Anterior cingulate cortex (tissue), 58 donors: ENCODE measurements around the gene CYTL1.
"Not testable (repeated sequence)": the region's sequence is repeated elsewhere in the genome, so short reads cannot be mapped to it uniquely, and the experiment has no call there.

Experiments used
- DNase-seq, 58 donors: peaks; one replicate each; lab custom pipeline; 2025; lab: John Stamatoyannopoulos, UW

Gene CYTL1, protein sequence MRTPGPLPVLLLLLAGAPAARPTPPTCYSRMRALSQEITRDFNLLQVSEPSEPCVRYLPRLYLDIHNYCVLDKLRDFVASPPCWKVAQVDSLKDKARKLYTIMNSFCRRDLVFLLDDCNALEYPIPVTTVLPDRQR

DNA sequence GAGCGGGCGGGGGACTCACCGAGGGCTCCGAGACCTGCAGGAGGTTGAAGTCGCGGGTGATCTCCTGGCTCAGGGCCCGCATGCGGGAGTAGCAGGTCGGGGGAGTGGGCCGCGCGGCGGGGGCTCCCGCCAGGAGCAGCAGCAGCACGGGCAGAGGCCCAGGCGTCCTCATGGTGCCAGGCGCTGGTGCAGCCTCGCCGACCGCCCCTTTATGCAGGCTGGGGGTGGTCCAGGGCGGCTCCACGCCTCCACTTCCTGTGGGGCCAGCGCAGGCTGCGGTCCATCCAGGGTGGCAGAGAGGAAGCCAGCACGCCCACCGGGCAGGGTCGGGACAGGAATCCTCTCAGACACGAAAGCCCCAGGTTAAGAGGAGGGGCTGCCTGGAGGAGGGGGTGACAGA is at the start of gene CYTL1:
Gene CYTL1, minus strand, starts transcription at position 185 of the 400 bp plus-strand sequence. Its CDS starts 13 bp downstream, at position 172.
- peak in 1 of 58 donors; percentile 7 for DNase-seq

DNA sequence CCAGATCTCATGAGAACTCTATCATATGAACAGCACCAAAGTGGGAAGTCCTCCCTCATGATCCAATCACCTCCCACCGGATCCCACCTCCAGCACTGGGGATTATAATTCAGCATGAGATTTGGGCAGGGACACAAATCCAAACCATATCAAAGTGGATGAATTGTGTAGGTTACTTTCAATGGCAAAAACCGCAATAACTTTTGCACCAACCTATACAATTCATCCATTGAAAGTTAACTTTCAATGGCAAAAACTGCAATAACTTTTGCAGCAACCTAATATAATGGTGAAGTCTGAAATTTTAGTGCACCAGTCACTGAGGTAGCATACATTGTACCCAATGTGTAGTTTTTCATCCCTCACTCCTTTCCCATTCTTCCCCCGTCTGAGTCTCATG is 48.6 kb upstream of the CYTL1 start:
- no peak for DNase-seq

DNA sequence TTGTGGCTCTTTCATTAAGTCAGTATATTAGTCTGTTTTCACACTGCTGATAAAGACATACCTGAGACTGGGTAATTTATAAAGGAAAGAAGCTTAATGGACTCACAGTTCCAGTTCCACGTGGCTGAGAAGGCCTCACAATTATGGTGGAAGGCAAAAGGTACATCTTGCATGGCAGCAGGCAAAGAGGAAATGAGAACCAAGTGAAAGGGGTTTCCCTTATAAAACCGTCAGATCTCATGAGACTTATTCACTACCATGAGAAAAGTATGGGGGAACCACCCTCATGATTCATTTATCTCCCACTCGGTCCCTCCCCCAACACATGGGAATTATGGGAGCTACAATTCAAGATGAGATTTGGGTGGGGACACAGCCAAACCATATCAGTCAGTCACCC is 47.7 kb upstream of the CYTL1 start:
- DNase-seq: not testable (repeated sequence)

DNA sequence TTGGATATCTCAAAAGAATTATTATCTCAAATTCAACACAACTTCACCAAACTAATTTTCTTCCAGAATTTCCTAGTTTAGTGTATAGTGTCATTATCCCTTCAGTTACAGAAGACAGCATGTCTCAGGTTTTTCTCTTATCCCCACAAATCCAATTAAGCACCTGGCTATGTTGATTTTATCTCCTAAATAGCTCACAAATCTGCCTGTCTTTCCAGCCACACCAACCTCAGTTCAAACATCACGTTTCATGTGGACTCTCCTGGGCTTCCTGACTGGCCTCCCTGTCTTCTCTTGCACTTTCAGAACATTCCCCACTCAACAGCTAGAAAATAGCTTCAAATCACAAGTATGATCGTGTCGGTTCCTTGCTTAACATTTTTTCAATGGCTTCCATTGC is 46.8 kb upstream of the CYTL1 start:
- no peak for DNase-seq

DNA sequence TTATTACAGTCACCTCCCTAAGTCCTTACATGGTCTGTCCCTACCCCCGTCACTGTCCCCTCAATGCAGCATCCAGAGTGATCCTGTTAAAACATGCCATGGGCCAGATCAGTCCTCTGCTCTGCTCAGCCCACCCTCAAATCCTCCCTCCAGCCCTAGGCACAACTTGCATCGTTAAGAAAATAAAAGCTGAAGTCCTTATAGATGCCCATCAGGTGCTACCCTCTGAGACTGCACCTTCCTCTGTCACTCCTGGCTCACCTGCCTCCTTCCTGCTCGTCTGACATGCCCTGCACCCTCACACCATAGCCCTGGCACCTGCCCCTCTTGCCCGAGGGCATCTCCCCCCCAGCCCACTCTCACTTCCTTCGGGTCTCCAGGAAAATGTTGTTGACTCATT is 36.2 kb upstream of the CYTL1 start:
- no peak for DNase-seq

DNA sequence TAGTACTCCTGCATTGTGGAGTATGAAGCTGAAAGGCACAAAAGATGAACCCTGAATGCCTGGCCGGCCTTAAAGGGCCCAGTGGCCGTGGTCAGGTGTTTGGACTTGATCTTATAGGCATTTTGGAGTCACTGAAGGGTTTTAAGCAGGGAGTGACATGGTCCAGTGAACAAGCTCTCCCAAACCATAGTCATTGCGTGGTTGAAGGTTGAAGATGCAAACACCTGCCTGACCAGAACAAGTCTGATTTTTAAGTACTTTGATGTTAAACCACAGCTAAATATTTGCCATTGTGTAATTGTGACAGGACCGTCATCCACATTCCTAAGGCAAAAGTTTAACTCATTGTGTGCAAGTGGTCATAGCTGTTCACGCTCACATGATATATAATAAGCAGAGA is 35.3 kb upstream of the CYTL1 start:
- no peak for DNase-seq

DNA sequence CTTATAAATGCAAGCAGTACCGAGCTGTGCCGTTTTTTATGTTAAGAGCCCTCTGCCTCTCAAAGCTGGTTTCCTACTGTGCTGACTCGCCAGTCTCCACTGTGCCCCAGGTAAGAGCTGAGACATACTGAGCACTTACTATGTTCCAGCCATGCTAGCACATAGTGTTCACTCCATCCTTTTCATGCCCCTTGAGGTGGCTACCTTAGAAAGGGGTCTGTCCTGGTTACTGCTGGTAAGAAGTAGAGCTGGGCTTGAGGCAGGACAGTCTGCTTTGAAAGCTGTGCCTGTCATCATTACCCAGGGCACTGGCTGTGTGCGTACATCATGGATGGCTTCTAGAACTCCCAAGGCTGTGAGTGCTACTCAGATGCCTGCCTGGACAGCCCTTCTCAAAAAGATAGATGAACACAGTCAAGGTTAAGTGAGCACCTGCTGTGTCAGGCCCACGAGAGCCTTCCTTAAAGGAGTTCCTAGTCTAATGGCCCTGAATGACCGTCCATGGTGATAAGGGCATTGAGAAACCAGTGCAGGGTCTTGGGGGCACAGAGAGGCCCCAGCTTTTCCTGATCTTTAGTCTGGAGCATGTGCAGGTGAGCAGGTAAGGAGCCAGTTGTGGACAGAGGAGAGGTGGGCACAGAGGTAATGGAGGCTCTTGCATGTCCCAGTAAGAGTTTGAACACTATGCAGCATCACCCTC is 33.6 kb upstream of the CYTL1 start:
- no peak for DNase-seq

DNA sequence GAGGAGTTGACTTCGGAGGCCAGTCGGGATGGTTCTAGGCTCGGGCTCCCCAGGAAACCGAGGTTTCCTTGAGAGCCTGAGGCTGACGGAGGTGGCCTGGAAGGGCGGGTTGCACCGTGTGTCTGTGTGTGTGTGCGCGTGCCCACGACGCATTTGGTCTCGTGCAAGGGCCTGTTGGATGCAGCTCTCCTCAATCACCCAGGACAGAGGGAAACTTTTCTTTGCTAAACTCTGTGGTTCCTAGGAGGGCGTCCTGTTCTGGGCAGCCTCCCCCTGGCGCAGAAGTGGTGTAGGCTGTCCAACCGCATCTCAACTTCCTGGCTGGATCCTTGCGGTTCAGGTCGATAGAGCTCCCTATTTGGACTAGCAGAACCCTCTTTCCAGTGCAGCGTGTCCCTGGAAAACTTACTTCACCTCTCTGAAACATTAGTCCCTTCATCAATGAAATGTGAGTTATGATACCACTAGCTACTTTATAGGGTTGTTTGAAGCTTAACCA is 33.0 kb upstream of the CYTL1 start:
- no peak for DNase-seq

DNA sequence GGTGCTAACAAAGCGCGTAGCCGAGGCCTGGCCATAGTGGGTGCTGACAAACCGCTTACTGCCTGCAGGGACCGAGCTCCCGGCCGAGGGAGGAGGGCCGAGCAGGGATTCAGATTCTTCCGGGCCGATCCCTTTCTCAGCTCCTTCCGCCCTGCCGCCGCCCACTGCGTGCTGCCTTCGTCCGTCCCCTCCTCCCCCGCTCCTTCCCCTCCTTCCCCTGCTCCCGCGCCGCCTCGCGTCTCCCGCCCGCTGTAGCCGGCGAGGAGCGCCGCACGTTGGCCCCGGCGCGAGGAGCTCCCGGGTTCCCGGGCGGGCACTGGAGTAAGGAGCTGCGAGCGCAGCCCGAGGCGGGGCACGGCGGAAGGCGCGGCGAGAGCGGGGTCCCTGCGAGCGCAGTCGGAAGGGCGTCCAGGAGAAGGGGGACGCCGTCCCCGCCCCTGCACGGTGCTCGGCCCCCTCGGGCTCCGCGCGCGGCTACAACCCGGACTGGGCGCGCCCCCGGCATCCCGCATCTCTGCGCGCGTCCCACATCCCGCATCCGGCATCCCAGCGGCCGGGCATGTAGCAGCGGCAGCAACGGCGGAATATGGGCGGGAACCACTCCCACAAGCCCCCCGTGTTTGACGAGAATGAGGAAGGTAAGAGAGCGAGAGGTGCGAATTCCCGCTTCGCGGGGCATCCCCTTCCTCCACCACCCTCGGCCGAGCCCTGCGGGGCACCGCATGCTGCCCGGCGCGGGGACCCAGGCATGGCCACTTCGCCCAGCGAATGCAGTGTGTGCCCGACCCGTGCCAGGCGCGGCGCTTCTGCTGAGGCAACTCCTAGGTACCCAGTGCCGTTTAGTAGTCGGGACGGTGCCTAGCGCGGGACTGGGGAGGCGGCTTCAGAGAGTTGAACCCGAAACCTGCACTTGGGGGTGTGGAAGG is 32.3 kb upstream of the CYTL1 start, which contains the start of gene STK32B:
Gene STK32B, plus strand, starts transcription at position 203 of the 926 bp plus-strand sequence.
- peak in 19 of 58 donors; percentile 10 to 46 (median 23) for DNase-seq

DNA sequence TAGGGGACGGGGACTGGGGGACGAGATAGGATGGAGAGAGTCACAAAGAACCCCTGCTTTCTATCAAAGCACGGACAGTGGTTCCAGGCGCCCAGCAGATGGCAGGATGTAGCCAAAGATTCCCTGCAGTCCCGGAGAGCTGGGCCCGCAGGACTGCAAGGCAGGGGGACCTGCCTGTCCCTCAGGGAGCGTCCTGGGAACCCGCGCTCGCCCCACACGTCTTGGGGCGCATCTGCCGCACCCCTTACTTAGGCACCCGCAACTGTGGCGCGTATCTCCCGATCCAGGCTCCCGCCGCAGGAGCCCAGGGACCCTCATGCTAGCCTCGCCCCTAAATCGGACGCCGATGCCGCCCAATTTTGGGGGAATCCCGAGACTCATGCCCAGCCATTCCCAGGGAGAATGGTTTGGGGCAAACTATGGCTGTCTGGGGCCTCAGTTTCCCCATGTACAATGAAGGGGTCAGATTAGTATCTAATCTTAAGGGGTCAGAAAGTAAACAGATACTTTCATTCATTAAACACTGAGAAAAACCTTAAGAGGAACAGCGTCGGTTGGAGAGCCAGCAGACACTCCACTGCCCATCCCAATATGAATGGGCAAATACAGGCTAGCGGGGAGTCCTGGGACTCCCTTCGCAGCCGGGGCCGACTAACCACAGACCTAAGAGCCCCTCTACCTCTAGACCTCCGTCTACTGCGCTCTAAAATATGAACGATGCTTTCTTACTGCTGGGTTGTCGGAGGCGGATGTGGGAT is 31.4 kb upstream of the CYTL1 start:
- peak in 56 of 58 donors; percentile 6 to 83 (median 47) for DNase-seq

DNA sequence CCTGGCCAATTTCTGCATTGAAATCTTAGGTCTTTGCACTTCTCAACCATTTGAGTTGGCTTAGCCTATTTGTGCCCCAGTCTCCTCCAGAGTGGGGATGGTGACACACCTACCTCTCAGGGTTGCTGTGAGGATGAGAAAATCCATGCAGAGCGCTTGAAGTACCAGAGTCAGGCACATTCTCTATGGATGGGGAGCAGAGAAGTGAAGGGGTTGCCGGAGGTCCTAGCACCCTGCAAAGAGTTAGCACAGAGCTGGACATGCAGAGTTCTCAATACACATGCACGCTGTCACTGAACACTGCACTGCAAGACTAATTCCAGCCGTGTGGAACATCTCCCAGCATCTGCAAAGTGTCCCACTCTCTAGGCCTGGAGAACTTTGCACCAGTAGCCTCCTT is 29.5 kb upstream of the CYTL1 start:
- DNase-seq: no peak

DNA sequence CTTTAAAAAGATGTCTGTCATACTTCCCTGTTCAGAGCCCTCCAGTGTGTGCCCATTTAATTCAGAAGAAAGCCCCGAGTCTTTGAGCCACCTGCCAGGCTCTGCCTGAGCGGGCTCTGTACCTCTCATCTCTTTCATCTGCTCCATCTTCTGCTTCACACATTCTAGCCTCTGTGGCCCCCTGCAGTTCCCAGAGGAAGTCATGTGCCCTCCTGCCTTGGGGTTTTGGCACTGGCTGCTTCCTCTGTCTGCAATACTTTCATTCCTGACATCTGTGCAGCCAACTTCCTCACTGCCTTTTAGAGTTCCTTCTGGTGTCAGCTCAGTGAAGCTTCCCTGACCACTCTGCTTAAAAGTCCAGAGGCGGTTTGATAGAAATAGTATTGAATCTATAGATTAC is 25.8 kb upstream of the CYTL1 start:
- peak in 14 of 58 donors; percentile 8 to 36 (median 20) for DNase-seq

DNA sequence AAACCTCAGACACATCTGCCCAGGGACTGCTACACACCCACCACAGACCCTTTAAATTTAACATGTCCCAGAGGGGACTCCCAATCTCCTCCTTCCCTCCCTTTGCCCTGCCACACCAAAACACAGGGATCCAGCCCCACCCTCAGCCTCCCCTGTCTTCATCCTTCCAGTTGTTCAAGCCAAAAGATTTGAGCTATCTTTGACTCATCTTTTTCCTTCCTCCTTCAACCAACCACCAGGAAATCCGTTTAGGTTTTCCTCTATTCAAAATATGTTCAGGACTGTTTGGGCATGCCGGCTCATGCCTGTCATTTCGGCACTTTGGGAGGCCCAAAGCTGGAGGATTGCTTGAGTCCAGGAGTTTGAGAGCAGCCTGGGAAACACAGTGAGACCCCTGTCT is 25.1 kb upstream of the CYTL1 start:
- DNase-seq: no peak

DNA sequence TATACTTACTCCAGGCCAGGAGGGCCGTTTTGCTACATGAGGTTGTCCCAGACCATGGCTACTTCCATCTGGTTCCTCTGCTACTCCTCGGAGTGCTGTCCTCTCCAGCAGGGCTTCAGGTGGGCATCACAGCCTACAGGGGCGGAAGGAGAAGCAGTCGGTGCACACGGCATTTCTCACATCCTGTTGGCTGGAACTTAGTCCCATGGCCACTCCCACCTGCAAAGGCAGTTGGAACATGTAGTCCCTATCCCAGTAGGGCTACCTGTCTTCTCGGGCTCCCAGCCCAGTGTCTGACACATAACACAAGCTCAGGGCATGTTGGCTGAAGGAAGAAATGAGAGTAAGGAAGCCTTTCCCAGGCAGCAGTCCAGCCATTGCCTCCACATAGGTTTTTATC is 24.3 kb upstream of the CYTL1 start:
- peak in 1 of 58 donors; percentile 6 for DNase-seq

DNA sequence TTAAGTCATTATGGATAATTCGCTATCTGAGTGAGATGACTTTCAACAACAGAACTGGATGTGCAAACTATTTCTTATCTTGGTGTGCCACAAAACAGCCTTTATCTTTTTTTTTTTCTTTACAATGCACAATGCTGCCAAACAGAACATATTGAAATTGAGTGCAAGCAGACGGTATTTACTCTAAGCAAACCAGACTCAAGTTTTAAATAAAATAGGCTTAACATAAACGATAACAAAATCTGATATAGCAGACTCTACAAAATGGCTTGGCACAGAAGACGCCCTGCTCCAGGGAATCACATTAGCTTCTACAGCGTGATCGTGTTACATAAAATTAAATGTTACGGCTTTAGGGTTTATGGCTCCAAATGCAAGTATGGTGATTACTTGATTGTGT is 22.4 kb upstream of the CYTL1 start:
- no peak for DNase-seq

DNA sequence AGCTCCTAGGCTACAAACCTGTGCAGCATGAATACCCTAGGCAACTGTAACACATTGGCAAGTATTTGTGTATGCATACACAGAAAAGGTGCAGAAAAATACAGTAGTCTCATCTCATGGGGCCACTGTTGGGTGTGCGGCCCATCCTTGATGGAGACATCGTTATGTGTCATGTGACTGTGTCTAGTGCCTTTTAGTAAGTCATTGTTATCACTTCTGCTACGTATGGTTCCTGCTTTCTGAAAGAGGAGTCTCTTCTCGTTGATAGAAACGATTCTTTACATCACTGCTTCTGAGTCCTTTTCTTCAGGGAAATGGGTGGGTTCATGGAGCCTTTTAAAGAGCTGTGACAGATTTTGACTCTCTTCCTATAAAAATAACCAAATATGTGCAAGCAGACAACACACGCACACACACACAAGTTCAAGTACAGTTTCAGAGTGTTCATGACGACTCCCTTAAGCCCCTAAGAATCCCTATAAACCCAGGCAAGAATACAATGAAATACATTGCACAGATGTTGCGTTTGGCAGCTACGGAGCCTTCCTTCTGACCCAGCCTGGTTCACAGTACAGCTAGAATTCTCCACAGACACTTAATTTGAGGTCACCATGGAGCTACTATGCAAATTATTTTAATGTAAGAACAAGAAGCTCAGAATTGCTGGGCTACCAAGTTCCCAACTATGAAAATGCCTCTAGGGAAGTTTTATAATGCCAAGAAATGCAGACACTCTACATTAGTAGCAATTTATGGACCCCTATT is 21.8 kb upstream of the CYTL1 start:
- no peak for DNase-seq

DNA sequence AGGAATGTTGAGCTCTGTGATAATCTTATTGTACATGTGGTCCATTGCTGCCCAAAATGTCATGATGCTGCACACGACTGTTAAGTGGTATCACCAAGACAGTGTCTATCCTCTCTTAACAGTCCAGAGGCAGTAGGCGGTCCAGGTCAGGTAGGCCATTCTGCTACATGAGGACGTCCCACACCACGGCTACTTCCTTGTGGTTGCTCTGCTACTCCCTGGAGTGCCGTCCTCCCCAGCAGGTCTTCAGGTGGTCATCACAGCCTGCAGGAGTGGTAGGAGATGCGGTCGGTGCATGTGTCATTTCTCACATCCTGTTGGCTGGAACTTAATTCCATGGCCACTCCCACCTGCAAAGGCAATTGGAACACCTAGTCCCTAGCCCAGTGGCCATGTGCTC is 20.5 kb upstream of the CYTL1 start:
- no peak for DNase-seq

DNA sequence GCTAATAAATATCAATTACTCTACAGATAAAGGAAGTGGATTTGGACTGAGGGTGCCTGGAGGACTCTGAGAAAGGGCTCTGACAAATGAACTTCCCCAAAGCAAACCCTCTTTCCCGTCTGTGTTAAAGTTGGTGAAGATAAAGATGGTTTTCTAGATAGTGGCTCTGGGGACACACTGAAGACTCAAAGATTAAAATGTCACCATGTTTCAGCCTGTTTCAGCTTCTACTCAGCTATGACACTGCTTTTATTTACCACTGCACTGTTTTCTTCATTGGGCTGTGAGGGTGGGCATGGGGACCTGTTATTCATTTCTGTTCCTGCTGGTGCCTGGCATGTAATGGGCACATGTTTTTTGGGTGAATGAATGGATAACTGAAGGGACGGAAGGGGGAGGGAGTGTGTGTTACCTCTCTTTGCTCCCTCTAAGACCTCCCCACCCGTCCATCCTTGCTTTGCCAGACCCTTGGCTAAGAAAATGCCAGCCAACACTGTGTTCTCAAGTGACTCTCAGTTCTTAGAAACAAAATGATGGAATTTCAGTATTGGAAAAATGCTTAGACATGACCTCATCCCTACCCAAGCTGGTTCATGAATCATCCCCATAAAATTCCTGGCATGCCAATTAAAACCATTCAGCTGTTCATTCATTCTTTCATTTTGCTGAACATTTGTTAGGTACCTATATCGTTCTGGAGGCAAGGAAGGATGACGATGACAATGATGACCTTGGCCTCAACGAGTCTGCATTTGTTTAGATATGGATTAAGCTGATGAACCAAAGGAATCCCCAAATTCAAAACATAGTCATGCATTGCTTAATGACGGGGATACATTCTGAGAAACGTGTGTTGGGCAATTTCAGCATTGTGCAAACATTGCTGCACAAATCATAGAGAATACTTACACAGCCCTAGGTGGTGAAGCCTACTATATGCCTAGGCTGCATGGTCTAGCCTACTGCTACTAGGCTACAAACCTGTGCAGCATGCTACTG is 18.6 kb upstream of the CYTL1 start:
- DNase-seq: no peak
